ENCODE measurements around the gene RNF151.
"Not testable (repeated sequence)": the region's sequence is repeated elsewhere in the genome, so short reads cannot be mapped to it uniquely, and the experiment has no call there.

The RNF151 gene

GRCh38 chr16:1966460-1966859 is at the start of gene RNF151:
Gene RNF151 (plus strand): TSS chr16:1966856. CDS start chr16:1966882, 26 bp downstream.
- DNase-seq, result no peak

- DNase-seq, result no peak
These were observed 49.5 kb upstream of the RNF151 start for GRCh38 chr16:1917056-1917664.

GRCh38 chr16:1917665-1918350 is 48.8 kb upstream of the RNF151 start:
- no peak for DNase-seq

- no peak for DNase-seq
These were observed 48.0 kb upstream of the RNF151 start, which contains the start of gene HS3ST6 for GRCh38 chr16:1918351-1919326. Gene HS3ST6 (minus strand): TSS chr16:1918415. CDS start chr16:1918323, 92 bp downstream.

GRCh38 chr16:1919327-1919998 is 47.2 kb upstream of the RNF151 start:
- no peak for DNase-seq

- not testable (repeated sequence) for DNase-seq
These were observed 46.5 kb upstream of the RNF151 start for GRCh38 chr16:1920122-1920521.

- DNase-seq, result no peak
These were observed 45.9 kb upstream of the RNF151 start for GRCh38 chr16:1920727-1921171.

GRCh38 chr16:1922357-1922756 is 44.3 kb upstream of the RNF151 start:
- DNase-seq, result no peak

- DNase-seq, result peak; percentile 30
These were observed 43.2 kb upstream of the RNF151 start for GRCh38 chr16:1923299-1924034.

GRCh38 chr16:1924095-1924494 is 42.6 kb upstream of the RNF151 start:
- DNase-seq, result no peak

- no peak for DNase-seq
These were observed 40.4 kb upstream of the RNF151 start for GRCh38 chr16:1926271-1926670.

- DNase-seq, result no peak
These were observed 37.6 kb upstream of the RNF151 start for GRCh38 chr16:1929105-1929504.

GRCh38 chr16:1929578-1930337 is 36.9 kb upstream of the RNF151 start:
- DNase-seq, result peak; percentile 12

GRCh38 chr16:1930338-1930720 is 36.3 kb upstream of the RNF151 start:
- no peak for DNase-seq

GRCh38 chr16:1932050-1933028 is 34.3 kb upstream of the RNF151 start:
- DNase-seq, result no peak

- no peak for DNase-seq
These were observed 33.5 kb upstream of the RNF151 start for GRCh38 chr16:1933097-1933661.

GRCh38 chr16:1936945-1937479 is 29.6 kb upstream of the RNF151 start:
- no peak for DNase-seq

- DNase-seq, result no peak
These were observed 28.3 kb upstream of the RNF151 start for GRCh38 chr16:1938316-1938715.

- no peak for DNase-seq
These were observed 27.7 kb upstream of the RNF151 start for GRCh38 chr16:1938910-1939309.
